ENCODE measurements around the gene IL11RA. TPM values are rescaled to one million over a fixed set of nuclear protein-coding genes. Genes with fewer than 3 reads are reported as not detected.

The IL11RA gene
- total and polyA plus RNA-seq, 2 of the 8 experiments (the other 6 are each of a cell fraction or from before 2014, with no cell fraction given) = 5.5 to 9.1 TPM

DNA sequence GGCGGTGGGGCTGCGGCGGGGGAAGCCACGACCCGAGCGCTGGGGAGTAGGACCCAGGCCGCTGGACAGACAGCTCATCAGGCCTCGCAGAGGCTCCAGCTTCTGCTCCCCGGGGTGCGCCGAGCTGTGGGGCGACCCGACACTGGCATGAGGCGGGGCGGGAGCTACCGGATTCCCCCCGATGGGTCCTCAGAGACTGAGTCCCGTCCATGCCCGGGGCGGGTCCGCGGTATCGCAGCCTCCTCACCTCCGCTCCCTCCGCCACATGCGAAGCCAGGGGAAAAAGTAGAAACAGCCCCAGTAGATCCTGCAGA is 13.0 kb downstream of the IL11RA start (continued):
- no peak for TF ChIP-seq ATF2 (IDR thresholded peaks at IDR 0.05; ENCODE audit: low read length)
- TF ChIP-seq POLR2AphosphoS5 (IDR thresholded peaks at IDR 0.05; ENCODE audit: low read depth, low read length) = no peak
- TF ChIP-seq SP1 (IDR thresholded peaks at IDR 0.05; ENCODE audit: low read depth, low read length) = 0 out of 2 replicates have a peak, but pooled peaks have one; percentile 29
- no peak for TF ChIP-seq TAF1 (IDR thresholded peaks at IDR 0.05; ENCODE audit: low read depth, low read length)
- no peak for TF ChIP-seq SP2 (IDR thresholded peaks at IDR 0.05; ENCODE audit: low read length)

Measured in H1 (cell line).